HG03159 (cell line): ENCODE results near the gene RECQL5.
A peak's percentile ranks its signal among the peaks of the same experiment; 100 is the strongest.
"Not testable (repeated sequence)": the region's sequence is repeated elsewhere in the genome, so short reads cannot be mapped to it uniquely, and the experiment has no call there.

Experiments
- ATAC-seq: cut with Tn5 transposase; IDR thresholded peaks from one replicate; pipeline ENCODE4 v1.9.1; 2021; ENCODE audit warnings: mild to moderate bottlenecking, moderate library complexity; ENCODE audit not compliant: unreplicated experiment

RECQL5 gene

DNA sequence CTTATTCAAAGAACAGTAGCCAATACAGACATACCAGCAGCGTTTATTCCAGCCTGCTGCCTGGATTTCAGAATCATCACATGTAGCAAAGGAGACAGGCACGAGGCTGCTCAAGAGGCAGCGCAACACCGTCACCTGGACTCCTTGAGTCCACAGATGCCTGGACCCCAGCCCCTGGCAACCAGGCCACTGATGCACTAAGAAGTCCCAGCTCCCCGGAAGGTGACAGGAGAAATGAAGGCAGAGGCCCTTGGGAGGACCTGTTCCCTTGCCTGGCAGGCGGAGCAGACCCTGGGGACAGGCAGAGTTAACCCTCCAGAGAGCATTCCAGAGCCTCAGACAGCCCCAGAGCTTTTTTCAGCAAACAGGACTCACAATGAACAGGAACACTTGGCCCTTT lies 17.3 kb downstream of the RECQL5 start:
- no peak for ATAC-seq

DNA sequence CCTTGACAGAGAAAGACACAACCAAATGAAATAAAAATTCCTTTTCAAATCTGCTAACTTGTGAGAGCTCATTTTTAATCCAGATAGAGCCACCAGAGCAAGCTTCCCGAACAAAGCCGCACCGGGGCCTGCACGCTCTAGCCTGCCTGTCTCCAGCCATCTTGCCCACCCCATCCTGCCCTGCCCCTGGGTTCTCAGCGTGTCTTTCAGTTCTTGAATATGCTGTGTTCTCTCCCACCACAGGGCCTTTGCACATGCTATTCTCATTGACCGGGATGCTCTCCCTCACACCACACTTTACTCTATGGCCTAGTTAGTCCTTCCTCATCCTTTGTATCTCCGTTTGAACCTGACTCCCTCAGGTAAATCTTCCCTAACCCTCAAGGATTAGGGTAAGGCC lies 19.0 kb downstream of the RECQL5 start:
- no peak for ATAC-seq

DNA sequence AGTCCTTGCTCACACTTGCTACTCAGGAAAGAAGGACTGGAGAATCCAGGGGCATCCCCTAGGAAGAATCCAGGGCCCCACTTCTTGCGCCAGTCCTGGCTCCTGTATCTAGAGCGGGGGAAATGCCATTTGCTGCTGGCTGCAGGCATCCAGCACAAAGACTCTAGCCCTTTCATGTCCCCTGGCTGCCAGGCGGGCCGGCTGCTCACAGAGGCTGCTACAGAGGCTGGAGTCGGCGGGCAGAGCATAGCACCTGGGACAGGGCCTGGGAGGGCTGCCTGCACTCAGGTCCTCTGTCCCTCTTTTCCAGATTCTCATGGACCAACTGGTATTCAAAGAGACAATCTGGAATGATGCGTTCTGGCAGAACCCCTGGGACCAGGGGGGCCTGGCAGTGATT lies 19.9 kb downstream of the RECQL5 start:
- ATAC-seq, result no peak

DNA sequence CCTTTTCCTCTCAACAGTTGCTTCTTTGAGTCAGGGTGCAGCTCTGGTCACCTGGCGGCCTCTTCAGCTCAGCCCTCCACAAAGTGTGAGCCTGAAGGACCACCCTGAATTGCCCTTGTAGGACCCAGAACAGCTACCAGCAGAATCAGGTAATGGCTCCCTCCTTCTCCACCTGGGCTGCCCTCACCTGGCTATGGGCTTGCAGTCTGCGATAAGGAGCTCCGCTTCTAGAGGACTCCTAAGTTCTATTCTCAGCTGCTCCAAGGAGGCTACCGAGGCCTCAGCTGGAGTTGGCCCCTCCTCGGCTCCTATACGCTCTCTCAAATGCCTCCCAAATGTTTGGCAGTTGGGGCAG lies 20.3 kb downstream of the RECQL5 start:
- no peak for ATAC-seq

DNA sequence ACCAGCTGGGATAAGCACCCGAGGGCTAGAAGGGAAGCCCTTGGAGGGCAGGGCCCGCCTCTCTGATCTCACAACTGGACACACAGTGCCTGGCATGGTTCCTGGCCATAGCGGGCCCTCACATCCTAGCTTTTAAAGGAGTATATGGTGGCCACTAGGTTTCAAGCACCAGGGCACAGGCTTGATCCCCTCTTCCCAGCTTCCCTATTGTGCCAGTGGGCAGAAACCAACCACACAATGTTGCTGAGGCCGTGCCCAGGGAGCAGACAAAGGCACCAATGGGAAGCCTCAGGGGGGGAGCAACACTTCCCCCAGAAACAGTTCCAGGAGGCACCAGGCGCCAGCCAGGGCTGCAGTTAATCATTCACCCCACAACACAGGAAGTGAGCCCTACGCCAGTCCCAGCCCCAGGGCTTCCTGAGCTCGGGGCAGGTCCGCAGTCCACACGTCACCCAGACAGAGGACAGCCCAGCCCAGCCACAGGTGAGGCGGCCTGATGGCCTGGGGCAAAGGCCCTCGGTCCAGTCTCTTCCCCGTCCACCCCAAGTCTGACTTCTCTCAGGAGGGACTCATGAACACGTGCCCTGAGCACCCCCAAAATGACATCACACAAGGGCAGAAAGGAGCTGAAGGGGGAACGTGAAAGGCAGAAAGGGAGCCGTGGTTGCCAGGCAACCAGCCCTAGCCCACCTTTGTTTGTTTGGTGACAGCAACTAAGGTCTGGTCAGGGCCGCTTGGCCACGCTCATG lies 20.9 kb downstream of the RECQL5 start:
- ATAC-seq, result peak; percentile 89

DNA sequence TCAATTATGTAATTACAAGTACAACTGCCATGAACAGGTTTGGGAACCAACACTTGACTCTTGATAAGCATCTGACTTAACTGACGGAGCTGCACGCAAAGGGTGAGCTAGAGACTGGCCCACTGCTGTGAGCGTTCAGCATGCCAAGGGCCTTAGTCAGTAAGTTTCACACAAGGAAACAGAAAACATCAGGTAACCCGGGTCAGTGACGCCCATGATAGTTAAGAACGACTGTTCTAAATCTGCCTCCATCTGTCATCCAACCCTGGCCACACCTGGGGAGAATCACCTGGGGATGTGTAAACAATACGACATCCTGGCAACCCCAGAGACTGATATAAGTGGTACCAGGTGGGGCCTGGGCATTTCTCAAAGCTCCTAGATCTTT lies 21.5 kb downstream of the RECQL5 start:
- no peak for ATAC-seq

DNA sequence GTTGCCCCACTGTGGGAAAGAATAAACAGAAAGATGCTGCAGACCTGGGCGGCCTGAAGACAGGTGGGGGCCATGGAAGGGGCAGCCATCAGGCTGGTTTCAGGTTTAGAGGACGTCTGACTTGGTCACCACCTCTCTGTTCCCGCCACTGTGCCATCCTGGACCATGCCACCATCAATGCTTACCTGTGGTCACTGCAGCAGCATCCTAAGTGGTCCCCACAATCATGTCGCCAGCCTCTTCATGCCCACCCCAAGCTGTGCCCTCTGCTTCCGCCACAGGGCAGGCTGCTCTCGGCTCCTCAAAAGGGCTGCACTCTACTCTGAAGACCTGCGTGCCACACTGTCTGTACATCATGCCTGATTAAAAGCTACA lies 23.3 kb downstream of the RECQL5 start:
- ATAC-seq, result no peak

DNA sequence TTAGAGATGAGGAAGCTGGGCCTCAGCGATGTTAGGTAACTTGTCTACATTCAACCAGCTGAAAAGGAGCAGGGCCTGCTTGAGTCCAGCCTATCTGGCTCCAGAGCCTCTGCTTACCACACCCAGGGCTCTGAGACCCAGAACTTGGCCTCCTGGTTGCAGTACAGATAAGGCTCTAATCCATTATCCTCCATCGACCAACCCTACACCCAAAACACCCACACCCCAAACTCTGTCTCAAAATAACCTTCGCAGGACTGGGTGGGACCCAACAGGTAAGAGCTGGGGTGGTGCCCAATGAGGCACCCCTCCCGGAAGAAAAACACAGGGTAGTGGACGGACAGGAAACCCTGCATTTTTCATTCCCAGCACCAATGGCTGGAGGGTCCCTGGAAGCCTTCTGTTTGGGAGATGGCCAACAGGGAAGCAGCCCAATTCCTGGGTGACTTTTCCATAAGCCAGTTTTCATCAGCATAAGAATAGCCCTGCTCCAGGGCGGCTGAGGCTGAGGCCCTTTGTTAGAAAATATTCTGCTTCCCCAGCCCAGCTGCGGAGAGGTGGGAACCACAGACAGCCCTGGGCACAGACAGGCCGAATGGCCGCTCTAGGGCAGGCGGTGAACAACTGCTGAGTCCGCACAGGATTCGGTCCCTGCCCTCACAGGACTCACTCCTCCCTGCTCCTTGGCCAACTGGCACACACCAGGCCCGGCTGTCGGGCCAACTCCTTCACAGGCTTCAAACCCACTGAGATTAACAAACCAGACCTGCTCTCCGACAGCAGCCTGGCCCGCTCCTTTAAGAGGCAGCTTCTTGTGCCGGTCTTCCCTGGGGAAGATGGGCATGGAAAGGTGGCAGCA lies 23.9 kb downstream of the RECQL5 start:
- ATAC-seq, result no peak

DNA sequence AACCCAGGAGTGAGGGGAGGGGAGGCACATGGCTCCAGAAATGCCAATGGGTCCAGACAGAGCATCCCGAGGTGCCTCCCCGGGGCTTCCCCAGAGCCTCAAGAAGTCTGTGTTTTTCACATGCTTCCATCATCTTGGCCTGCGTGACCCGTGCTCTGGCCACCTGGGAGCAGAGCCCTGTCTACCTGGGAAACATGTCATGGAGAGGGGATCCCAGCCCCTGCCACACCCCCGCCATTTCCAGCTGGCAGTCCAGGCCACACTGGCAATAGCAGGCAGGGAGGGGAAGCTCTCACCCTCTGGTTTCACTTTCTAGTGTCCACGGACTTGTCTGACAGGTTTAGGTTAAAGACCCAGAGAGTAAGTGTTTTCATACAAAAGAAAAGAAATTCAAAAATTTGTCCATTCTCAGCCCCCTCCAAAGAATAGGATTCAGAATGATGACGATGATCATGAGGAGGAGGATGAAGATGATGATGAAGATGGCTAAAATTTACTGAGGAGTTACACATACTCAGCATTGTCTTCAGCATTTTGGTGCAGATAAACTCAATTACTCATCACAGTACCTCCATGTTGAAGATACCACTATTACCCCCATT lies 24.7 kb downstream of the RECQL5 start:
- ATAC-seq, result no peak

DNA sequence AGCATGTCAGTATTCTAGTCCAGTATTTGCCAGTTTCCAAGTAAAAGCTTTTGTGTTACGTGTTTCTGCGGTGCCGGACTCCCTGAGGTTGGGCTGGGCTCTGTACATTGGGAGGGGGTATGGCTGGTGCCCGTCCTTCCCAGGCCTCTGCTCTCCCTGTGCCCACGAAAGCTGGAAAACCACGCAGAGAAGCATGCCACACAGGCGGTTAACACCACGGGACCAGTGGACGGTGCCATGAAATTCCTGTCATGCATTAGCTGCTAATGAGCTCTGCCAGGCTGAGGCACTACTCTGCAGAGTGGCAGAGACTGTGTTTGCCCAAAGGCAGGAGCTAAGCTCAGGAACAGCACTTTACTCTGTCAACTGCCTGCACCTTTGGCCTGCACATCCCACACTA lies 25.6 kb downstream of the RECQL5 start:
- no peak for ATAC-seq

DNA sequence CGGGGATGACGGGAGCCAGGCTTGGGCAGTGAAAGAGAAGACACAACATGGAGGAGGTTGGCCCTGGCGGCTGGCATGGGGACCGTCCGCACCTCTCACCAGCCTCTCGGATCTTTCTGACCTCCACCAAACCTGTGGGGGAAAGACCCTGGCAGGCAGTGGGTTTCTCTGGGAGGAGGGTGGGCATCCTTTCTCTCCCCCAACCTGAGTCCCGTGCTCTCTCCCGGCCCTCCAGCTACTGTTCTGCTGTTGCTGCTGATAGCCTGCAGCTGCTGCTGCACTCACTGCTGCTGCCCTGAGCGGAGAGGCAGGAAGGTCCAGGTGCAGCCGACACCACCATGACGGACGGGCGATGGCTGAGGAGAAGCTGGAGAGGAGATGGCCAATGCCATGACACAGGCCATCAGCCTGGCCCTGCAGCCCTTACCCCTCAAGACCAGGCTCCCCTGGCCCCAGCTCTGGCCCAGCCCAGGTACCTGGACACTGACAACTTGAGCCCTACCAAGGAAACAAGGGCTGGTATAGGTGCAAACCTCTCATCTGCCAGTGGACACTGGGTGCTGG lies 26.3 kb downstream of the RECQL5 start:
- no peak for ATAC-seq

DNA sequence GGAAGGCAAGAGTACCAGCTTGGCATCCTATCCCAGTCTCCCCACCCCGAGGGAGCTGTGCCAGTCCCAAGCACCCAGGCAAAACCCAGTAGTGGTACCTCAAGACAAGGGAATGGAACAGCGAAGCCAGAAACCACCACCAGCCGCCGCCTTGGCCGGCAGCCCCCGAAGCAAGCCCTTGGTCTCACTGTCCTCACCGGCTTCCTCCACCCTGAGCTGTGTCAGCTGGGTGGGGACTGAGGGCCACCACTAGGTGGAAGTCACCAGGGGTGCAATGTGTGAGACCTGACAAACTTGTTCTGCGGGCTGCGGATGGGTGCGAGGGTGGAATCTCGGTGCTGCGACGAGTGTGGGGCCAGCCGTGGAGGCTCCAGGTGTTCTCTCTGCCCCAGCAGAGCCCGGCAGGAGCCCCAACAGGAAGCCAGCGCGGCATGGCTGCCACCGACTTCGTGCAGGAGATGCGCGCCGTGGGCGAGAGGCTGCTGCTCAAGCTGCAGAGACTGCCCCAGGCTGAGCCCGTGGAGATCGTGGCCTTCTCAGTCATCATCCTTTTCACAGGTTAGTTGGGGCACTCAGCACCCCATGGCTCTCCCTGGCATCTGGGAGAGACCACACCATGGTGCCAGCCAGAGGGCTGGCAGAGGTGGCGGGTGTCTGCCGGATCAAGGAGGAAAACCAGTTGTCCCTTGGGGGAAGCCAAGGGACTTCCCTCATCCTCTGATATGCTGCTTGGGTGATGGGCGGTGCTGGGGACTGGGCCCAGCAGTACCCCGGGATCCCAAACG lies 27.0 kb downstream of the RECQL5 start:
- ATAC-seq, result no peak

DNA sequence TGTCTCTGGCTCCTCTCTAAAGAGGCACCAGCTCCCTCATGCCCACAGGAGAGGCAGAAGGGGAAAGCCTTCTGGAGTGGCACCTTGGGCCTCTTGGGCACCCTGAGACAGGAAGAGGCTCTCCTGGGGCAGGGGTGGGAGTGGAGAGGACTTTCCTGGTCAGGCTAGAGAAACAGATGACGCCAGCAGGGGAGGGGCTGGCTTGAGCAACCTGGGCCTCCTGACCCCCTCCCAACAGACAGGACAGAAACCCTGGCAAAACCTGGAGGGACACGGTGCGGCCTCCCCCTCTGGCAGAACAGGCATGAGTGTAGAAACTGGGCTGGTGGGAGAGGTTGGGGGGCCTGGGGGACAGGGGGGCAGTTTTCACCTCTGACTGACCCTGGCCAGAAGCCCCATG lies 27.6 kb downstream of the RECQL5 start:
- no peak for ATAC-seq

DNA sequence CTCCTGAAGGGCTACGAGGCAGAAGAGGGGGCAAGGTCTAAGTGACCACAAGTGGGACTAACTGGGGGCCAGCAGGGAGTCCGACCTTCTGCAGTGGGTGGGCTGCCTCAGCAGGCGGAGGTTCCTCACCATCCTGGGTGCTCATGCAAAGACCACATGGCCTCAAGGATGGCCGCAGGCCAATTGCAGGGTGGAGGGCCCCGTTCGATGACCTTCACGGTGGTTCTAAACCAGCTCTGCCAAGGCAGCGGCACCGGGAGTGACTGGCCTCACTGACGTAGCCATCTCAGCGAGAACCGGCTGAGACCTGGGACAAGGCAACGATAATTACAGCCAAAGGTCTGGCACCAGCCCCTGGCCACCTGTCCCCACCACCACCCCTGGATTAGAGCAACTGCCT lies 28.1 kb downstream of the RECQL5 start:
- no peak for ATAC-seq

DNA sequence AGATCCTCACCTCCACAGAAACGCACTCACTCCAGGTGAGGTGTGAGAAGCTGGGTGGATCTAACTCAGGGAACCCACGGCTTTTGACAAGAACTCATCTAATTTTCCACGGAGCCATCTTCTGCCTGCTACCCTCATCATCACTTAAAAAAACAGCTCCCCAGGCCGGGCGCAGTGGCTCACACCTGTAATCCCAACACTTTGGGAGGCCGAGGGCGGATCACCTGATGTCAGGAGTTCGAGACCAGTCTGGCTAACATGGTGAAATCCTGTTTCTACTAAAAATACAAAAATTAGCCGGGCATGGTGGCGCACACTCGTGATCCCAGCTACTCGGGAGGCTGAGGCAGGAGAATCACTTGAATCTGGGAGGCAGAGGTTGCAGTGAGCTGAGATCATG lies 28.9 kb downstream of the RECQL5 start:
- ATAC-seq, result not testable (repeated sequence)

DNA sequence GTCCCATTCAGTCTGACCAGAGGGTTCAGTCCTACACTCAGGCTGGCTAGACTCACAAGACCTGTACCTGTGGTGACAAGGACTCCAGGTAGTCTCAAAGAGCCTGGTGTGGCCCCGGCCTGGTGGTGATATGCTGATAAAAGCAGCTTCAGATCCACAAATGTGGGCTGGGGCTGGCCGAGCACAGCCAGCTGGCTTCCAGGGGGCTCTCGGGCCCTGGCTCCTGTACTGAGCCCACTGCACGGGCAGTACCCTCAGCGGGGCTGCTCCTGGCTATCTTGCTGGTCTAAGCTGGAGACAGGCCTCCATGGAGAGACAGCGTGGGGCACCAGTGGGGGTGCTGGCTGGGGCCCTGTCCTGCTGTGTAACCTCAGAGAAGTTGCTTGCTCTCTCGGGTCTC lies 29.4 kb downstream of the RECQL5 start:
- ATAC-seq, result no peak

DNA sequence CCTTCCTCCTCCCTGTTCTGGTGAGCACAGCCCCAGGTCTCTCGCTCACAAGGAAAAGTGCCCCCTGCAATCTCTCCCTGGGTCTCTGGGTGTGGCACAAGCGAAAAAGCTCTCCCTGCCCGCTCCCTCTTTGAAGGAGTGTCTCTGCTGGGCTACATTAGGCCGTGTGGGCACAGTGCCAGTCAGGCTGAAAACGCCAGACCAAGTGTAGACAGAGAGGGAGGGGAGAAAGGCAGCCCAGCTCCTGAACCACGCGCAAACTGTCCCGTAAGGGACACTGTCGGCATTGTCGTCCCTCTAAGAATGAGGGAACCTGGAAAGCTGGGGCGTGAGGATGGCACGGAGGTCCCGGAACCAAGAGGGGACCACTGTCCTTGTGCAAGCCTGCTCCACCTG lies 29.8 kb downstream of the RECQL5 start:
- no peak for ATAC-seq

DNA sequence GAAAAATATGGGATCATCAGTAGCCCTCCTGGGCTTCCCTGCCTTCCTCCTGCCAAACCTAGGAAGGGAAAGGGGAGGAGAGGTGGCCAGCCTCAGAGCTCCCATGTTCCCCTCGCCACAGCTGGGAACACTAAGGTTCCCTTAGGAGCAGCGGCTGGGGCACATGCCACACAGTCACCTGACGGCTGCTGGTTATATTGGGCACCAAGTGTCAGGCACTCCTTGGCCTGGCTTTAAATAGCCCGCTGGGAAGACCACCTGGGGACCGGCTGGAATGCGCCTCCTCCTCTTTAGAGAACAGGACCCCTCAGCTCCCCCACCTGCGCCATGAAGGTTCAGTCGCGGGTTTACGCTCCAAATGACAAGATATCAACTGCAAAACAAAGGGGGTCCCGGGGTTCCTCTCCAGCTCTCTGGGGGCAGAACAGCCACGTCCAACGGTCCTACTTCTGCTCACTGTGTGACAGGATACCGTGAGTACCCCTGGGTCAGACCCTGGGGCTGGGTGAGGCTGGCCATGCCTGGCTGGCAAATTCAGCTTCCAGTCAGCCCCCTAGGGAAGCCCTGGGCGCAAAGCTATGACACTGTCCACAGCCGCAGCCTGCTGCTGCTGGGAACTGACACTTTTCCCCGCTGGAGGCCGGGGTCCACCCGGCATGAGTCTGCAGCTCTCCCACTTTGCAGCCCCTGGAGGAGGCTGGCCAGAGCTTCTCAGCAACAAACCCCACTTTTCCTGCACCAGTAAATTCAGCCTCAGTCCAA lies 30.4 kb downstream of the RECQL5 start:
- no peak for ATAC-seq

DNA sequence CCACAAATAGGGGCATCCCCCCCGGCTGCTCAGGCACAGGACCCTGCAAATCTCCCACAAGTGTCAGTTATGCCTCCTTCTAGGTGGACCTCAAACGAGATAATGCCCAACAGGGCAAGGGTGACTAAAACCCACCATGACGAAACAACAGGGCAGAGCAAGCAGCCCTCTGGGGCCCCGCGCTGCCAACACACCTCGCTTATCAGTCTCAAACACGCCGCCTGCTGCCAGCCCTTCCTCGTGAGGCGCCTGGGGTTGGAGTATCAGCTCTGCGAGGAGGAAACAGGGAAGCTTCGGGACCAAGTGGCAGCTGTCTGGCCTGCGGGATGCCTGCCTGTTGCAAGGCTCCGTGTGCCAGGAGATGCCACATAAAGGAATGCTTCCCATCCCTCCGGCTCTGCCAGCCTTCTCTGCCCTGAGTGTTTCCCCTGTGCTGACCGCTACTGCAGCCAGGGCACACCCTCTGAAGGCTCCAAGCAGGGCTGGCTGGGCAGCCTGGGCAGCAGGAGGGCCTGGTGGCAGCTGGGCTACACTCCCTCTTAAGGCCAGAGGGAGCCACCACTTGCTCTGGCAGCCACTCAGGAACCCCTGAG lies 31.2 kb downstream of the RECQL5 start:
- no peak for ATAC-seq
